Hepatocyte (in vitro differentiated cells): ENCODE measurements around the gene MAP3K10. TPM values are rescaled to one million over a fixed set of nuclear protein-coding genes. Genes with fewer than 3 reads are reported as not detected.

Source experiments
- DNase-seq: peaks from one replicate; pipeline ENCODE4 v3.0.0-alpha.2; 2016; ENCODE audit warnings: low spot score
- H2AFZ ChIP-seq: fragments of 200-600 bp; sonication (generic); 2 replicates; pipeline ENCODE4 v1.6.0; 2016; ENCODE audit warnings: antibody characterized with exemption, mild to moderate bottlenecking
- H3K27ac ChIP-seq: fragments of 200-600 bp; sonication (generic); 2 replicates; pipeline ENCODE4 v1.5.1; 2016; ENCODE audit warnings: mild to moderate bottlenecking
- H3K27me3 ChIP-seq: fragments of 200-600 bp; sonication (generic); 2 replicates; pipeline ENCODE4 v1.6.1; 2016
- H3K36me3 ChIP-seq: fragments of 200-600 bp; sonication (generic); replicated peaks from 2 replicates; pipeline ENCODE4 v1.5.1; 2016; ENCODE audit warnings: low read depth; ENCODE audit not compliant: insufficient read depth
- H3K4me1 ChIP-seq: fragments of 200-600 bp; sonication (generic); 2 replicates; pipeline ENCODE4 v1.5.1; 2016; ENCODE audit warnings: mild to moderate bottlenecking, moderate library complexity; ENCODE audit not compliant: insufficient read depth
- H3K4me2 ChIP-seq: fragments of 200-600 bp; sonication (generic); 2 replicates; pipeline ENCODE4 v1.6.0; 2016
- H3K4me3 ChIP-seq: fragments of 200-600 bp; sonication (generic); 2 replicates; pipeline ENCODE4 v1.5.1; 2016; ENCODE audit warnings: mild to moderate bottlenecking
- H3K79me2 ChIP-seq: fragments of 200-600 bp; sonication (generic); 2 replicates; pipeline ENCODE4 v1.6.0; 2017; ENCODE audit warnings: mild to moderate bottlenecking
- H3K9me2 ChIP-seq: fragments of 200-600 bp; sonication (generic); replicated peaks from 2 replicates; pipeline ENCODE4 v1.6.0; 2017; ENCODE audit warnings: mild to moderate bottlenecking; ENCODE audit not compliant: insufficient read depth
- H3K9me3 ChIP-seq: fragments of 200-600 bp; sonication (generic); 2 replicates; pipeline ENCODE4 v1.5.1; 2016; ENCODE audit warnings: low read depth, mild to moderate bottlenecking
- H4K20me1 ChIP-seq: fragments of 200-600 bp; sonication (generic); 2 replicates; pipeline ENCODE4 v1.6.0; 2016; ENCODE audit warnings: mild to moderate bottlenecking; ENCODE audit not compliant: insufficient read depth, poor library complexity, severe bottlenecking
- EZH2 ChIP-seq: fragments of 200-600 bp; sonication (generic); IDR thresholded peaks from 2 replicates; pipeline ENCODE4 v1.6.1; 2016; ENCODE audit warnings: antibody characterized with exemption, mild to moderate bottlenecking, borderline replicate concordance
- EZH2phosphoT487 ChIP-seq: fragments of 200-600 bp; sonication (generic); IDR thresholded peaks from one replicate; pipeline ENCODE4 v1.6.1; 2018; ENCODE audit warnings: antibody characterized with exemption, mild to moderate bottlenecking, low read depth, moderate library complexity; ENCODE audit not compliant: unreplicated experiment, severe bottlenecking
- WGBS: methylation state at CpG from one replicate; pipeline ENCODE4 v1.1.6; 2016; ENCODE audit warnings: low lambda C conversion rate; ENCODE audit errors: missing lambda C conversion rate; 5-methylcytosine and 5-hydroxymethylcytosine counted together
- polyA plus RNA-seq: library from polyadenylated mRNA; unstranded; fragments of >200 nt; fragmentation: Nextera tagmentation; extraction: Ambion mirVana; gene quantifications from 2 replicates; pipeline ENCODE4 v1.2.1, GENCODE V29; 2016
- total RNA-seq: library from RNA; depleted of rRNA; stranded (reverse); fragments of >200 nt; gene quantifications from 2 replicates; pipeline ENCODE4 v1.2.3, GENCODE V29; 2014
- TF ChIP-seq, protein P1 (sequence below): fragments of 200-600 bp; sonication (generic); IDR thresholded peaks from 2 replicates; pipeline ENCODE4 v1.5.1; 2016; ENCODE audit warnings: antibody characterized with exemption, mild to moderate bottlenecking; ENCODE audit not compliant: poor library complexity

The MAP3K10 gene
- total and polyA plus RNA-seq, 2 experiments from 2014 or later, result 6.1 to 9.1 TPM

DNA sequence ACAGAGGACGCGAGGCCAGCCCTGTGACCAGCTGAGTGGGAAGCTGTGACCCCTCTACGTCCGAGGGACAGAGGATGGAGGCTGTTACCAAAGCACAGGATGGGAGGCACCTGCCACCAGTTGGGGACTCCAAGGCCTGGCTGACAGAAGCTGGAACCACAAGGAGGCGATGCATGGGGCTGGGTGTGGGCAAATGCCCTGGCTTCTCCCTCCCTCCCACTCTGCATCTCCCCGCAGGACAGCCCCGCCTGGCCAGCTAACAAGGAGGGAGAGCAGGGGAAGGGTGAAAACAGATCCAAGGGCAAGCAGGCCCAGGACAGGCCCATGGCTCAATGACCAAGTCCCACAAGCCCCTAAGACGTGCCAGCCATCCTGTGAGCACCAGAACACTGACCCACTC lies 65.3 kb downstream of the MAP3K10 start:
- Histone ChIP-seq H3K4me2 (no peak overlapping the region), H3K9me2 (no peaks in the 10 kb centered on the region), H3K27me3 (no peaks in the 10 kb centered on the region), H3K4me3 (no peak overlapping the region), H3K9me3 (no peaks in the 10 kb centered on the region), H4K20me1 (peaks cover 27% of the 10 kb centered on the region), H3K79me2 (peaks cover 52% of the 10 kb centered on the region), H3K4me1 (no peaks in the 10 kb centered on the region), H3K27ac (no peak overlapping the region), H2AFZ (no peak overlapping the region), H3K36me3 (no peaks in the 10 kb centered on the region)
- DNase-seq, result no peak
- WGBS, result 95% methylated on average over 8 of the region's 8 CpGs
- TF ChIP-seq EZH2 (no peak), EZH2phosphoT487 (no peak)
- TF ChIP-seq, protein P1, sequence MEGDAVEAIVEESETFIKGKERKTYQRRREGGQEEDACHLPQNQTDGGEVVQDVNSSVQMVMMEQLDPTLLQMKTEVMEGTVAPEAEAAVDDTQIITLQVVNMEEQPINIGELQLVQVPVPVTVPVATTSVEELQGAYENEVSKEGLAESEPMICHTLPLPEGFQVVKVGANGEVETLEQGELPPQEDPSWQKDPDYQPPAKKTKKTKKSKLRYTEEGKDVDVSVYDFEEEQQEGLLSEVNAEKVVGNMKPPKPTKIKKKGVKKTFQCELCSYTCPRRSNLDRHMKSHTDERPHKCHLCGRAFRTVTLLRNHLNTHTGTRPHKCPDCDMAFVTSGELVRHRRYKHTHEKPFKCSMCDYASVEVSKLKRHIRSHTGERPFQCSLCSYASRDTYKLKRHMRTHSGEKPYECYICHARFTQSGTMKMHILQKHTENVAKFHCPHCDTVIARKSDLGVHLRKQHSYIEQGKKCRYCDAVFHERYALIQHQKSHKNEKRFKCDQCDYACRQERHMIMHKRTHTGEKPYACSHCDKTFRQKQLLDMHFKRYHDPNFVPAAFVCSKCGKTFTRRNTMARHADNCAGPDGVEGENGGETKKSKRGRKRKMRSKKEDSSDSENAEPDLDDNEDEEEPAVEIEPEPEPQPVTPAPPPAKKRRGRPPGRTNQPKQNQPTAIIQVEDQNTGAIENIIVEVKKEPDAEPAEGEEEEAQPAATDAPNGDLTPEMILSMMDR, result no peak

DNA sequence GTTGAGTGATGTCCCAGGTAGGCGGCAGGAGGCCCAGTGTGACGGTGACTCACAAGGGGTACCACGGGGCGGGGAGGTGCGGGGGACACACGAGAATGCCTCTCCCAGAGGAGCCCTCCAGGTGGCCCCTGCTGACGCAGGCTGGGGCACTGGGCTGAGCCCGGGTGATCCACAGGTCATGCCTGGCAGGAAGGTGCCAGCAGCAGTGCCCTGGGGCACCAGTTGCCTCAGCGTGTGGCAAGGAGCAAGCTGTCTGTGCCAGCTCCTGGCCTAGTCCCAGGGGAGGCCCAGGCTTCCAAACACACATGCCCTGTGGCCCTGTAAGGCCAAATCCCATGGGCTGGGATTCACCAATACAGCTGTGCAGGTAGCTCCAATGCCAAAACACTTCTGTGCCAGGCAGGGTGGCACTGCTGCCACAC lies 65.9 kb downstream of the MAP3K10 start:
- Histone ChIP-seq H3K9me2 (no peaks in the 10 kb centered on the region), H3K36me3 (no peaks in the 10 kb centered on the region), H3K4me2 (no peak overlapping the region), H3K27ac (no peak overlapping the region), H3K27me3 (no peaks in the 10 kb centered on the region), H3K4me1 (no peaks in the 10 kb centered on the region), H4K20me1 (peaks cover 32% of the 10 kb centered on the region), H3K9me3 (no peaks in the 10 kb centered on the region), H3K4me3 (no peak overlapping the region), H3K79me2 (peaks cover 54% of the 10 kb centered on the region), H2AFZ (no peak overlapping the region)
- TF ChIP-seq, protein P1, result no peak
- TF ChIP-seq EZH2 (no peak), EZH2phosphoT487 (no peak)
- 97% methylated on average over 8 of the region's 9 CpGs for WGBS
- DNase-seq, result no peak

DNA sequence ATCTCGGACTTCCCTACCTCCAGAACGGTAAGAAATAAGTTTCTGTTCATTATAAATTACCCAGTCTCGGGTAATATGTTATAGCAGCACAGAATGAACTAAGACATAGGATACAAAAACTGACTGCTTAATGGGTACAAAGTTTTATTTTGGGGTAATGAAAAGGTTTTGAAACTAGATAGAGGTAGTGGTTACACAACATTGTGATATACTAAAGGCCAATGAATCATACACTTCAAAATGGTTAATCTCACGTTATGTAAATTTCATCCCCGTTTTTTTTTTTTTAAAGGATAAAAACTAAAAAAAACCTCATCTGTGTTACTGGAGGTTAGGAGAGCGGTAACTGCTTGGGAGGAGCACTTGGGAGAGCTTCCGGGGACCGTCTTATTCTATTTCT lies 70.4 kb downstream of the MAP3K10 start:
- Histone ChIP-seq H3K36me3 (no peaks in the 10 kb centered on the region), H3K9me3 (no peaks in the 10 kb centered on the region), H3K9me2 (no peaks in the 10 kb centered on the region), H3K27ac (no peak overlapping the region), H3K27me3 (no peaks in the 10 kb centered on the region), H3K4me1 (no peaks in the 10 kb centered on the region), H3K4me3 (no peak overlapping the region), H2AFZ (no peak overlapping the region), H4K20me1 (peaks cover 50% of the 10 kb centered on the region), H3K79me2 (peaks cover 62% of the 10 kb centered on the region), H3K4me2 (no peak overlapping the region)
- TF ChIP-seq EZH2phosphoT487 (no peak), EZH2 (no peak)
- TF ChIP-seq, protein P1, result no peak
- 92% methylated on average over 8 of the region's 8 CpGs for WGBS
- no peak for DNase-seq

DNA sequence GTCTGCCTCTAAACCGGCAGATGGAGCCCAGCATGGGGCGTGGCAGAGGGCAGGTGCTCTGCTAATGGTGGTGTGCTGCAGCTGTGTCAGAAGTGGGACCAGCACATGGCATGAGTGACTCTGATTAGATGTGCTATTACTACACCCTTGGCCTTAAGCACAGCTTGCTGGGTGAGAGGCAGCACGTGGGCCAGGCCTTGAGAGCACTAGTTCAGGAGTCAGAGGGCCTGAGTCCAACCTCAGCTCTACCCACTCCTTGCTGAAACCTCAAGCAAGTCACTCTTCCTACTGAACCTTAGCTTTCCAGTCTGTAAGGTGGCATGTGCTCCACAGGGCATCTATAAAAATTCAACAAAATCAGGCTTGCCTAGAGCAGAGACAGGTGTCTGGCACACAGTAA lies 71.2 kb downstream of the MAP3K10 start:
- H3K27ac ChIP-seq, result no peak overlapping the region
- no peak overlapping the region for H2AFZ ChIP-seq
- H3K4me1 ChIP-seq, result no peaks in the 10 kb centered on the region
- peaks cover 50% of the 10 kb centered on the region for H4K20me1 ChIP-seq
- no peak overlapping the region for H3K4me3 ChIP-seq
- H3K4me2 ChIP-seq, result no peak overlapping the region
- TF ChIP-seq EZH2phosphoT487 (no peak), EZH2 (no peak)
- TF ChIP-seq, protein P1, result no peak
- H3K9me2 ChIP-seq, result no peaks in the 10 kb centered on the region
- 96% methylated on average over 3 of the region's 3 CpGs for WGBS
- H3K36me3 ChIP-seq, result no peaks in the 10 kb centered on the region
- H3K79me2 ChIP-seq, result peaks cover 65% of the 10 kb centered on the region
- no peak for DNase-seq
- no peaks in the 10 kb centered on the region for H3K9me3 ChIP-seq
- no peaks in the 10 kb centered on the region for H3K27me3 ChIP-seq
